Measurements from ENCODE around the gene ADAT2.

- TF ChIP-seq REST (IDR thresholded peaks at IDR 0.05; ENCODE audit: borderline replicate concordance) (no peak), CTCF (IDR thresholded peaks at IDR 0.05; ENCODE audit: poor library complexity, severe bottlenecking) (no peak), EP300 (conservative IDR thresholded peaks at IDR 0.05; ENCODE audit: poor library complexity, severe bottlenecking) (no peak), EZH2 (IDR thresholded peaks at IDR 0.05; ENCODE audit: borderline replicate concordance, insufficient read depth, low read length, poor library complexity, severe bottlenecking) (no peak), MXI1 (conservative IDR thresholded peaks at IDR 0.05; ENCODE audit: poor library complexity, severe bottlenecking) (no peak), RAD21 (conservative IDR thresholded peaks at IDR 0.05) (no peak), SMC3 (conservative IDR thresholded peaks at IDR 0.05; ENCODE audit: poor library complexity) (no peak), POLR2AphosphoS5 (IDR thresholded peaks at IDR 0.05) (no peak), TAF1 (IDR thresholded peaks at IDR 0.05; ENCODE audit: low read depth) (no peak)
Observed at GRCh38 chr6:143395699-143396098, 54.8 kb downstream of the ADAT2 start.

Measured in neural cell (in vitro differentiated cells).